Measurements from ENCODE around the gene ZCCHC17. TPM values are rescaled to one million over a fixed set of nuclear protein-coding genes. Genes with fewer than 3 reads are reported as not detected.

The ZCCHC17 gene
- total RNA-seq, 1 experiment from 2014 or later = 29.3 TPM

DNA sequence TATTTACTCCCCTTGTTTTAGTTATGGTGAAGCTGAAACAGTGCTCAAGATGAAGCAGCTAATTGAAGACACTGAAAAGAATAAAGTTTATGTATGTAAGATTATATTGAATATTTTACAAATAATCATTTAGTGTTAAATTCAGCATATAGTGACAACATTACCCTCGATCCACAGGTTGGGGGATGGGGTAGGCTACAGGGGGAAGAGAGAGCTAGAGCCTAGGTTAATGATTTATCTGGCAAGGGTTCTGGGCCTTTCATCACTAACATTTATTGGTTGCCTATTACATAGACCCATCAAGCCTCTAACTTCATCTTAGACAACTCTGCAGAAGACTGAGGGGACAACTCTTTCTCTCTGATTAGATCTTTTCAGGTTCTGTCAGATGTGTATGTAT lies 21.3 kb downstream of the ZCCHC17 start:
- no peaks in the 10 kb centered on the region for H3K4me1 Mint-ChIP-seq (ENCODE audit: insufficient read depth, unreplicated experiment)
- no peaks in the 10 kb centered on the region for H3K9me3 Mint-ChIP-seq (ENCODE audit: unreplicated experiment)
- H3K27me3 Mint-ChIP-seq (ENCODE audit: insufficient read depth, unreplicated experiment) = no peaks in the 10 kb centered on the region
- no peak overlapping the region for H3K27ac Mint-ChIP-seq (ENCODE audit: low read depth, unreplicated experiment)
- ChIA-PET CTCF (interaction anchor here (0.6 to 2.4 kb wide), 5 partner anchors 18 to 536 kb away, joined by 3 to 6 read pairs (median 3); no protein-coding TSS in a partner anchor), POLR2A (interaction anchor here (0.6 to 2.0 kb wide), 3 partner anchors 8 to 156 kb away, joined by 3 to 5 read pairs (median 4); no protein-coding TSS in a partner anchor)
- TF ChIP-seq, protein P1, sequence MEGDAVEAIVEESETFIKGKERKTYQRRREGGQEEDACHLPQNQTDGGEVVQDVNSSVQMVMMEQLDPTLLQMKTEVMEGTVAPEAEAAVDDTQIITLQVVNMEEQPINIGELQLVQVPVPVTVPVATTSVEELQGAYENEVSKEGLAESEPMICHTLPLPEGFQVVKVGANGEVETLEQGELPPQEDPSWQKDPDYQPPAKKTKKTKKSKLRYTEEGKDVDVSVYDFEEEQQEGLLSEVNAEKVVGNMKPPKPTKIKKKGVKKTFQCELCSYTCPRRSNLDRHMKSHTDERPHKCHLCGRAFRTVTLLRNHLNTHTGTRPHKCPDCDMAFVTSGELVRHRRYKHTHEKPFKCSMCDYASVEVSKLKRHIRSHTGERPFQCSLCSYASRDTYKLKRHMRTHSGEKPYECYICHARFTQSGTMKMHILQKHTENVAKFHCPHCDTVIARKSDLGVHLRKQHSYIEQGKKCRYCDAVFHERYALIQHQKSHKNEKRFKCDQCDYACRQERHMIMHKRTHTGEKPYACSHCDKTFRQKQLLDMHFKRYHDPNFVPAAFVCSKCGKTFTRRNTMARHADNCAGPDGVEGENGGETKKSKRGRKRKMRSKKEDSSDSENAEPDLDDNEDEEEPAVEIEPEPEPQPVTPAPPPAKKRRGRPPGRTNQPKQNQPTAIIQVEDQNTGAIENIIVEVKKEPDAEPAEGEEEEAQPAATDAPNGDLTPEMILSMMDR (IDR thresholded peaks at IDR 0.05; ENCODE audit: unreplicated experiment) = no peak
- peaks cover 63% of the 10 kb centered on the region for H3K36me3 Mint-ChIP-seq (ENCODE audit: insufficient read depth, unreplicated experiment)
- no peak for DNase-seq (ENCODE audit: unreplicated experiment)
- BruUV-seq (replicated peaks) = no TSS peak
- intact Hi-C loops (cut with micrococcal nuclease) = no loop called here
- no peak overlapping the region for H3K4me3 Mint-ChIP-seq (ENCODE audit: unreplicated experiment)

DNA sequence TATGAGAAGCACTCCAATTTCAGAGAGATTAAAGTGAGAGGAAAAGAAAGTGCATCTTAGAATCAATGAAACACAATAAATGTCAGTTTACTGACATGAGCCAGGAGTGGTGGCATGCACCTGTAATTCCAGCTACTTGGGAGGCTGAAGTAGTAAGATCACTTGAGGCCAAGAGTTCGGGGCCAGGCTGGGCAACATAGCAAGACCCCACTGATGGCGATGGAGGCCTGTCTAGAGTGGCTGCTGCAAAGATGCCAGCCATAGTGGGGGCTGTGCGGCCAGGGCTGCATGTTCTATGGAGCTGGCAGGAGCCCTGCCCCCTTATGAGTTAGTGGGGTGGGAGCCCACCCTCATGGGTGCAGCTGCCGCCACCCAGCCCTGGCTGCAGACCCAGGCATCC lies 27.3 kb downstream of the ZCCHC17 start:
- no peaks in the 10 kb centered on the region for H3K9me3 Mint-ChIP-seq (ENCODE audit: unreplicated experiment)
- TF ChIP-seq, protein P1 (IDR thresholded peaks at IDR 0.05; ENCODE audit: unreplicated experiment) = no peak
- CTCF ChIA-PET = no interaction called here
- H3K4me1 Mint-ChIP-seq (ENCODE audit: insufficient read depth, unreplicated experiment) = peaks cover 12% of the 10 kb centered on the region
- no peaks in the 10 kb centered on the region for H3K27me3 Mint-ChIP-seq (ENCODE audit: insufficient read depth, unreplicated experiment)
- no peak overlapping the region for H3K27ac Mint-ChIP-seq (ENCODE audit: low read depth, unreplicated experiment)
- no peak for DNase-seq (ENCODE audit: unreplicated experiment)
- no peak overlapping the region for H3K4me3 Mint-ChIP-seq (ENCODE audit: unreplicated experiment)
- POLR2A ChIA-PET = no interaction called here
- no TSS peak for BruUV-seq (replicated peaks)
- H3K36me3 Mint-ChIP-seq (ENCODE audit: insufficient read depth, unreplicated experiment) = peaks cover 23% of the 10 kb centered on the region
- intact Hi-C loops (cut with micrococcal nuclease) = no loop called here

DNA sequence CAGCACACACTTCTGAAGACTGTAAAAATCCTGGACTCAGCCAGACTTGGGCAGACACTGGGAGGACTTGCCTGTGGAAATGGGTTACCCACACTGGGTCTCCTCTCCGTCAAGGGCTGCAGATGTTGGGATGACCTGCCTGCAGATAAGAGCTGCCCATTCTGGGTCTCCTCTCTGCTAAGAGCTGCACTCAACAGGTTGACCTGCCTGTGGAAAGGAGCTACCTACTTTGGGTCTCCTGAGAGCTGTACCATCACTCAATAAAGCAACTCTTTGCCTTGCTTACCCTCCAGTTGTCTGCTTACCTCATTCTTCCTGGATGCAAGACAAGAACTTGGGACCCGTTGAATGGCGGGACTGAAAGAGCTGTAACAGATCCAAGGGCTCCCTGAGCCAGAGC lies 28.2 kb downstream of the ZCCHC17 start:
- intact Hi-C loops (cut with micrococcal nuclease) = no loop called here
- no peak overlapping the region for H3K27ac Mint-ChIP-seq (ENCODE audit: low read depth, unreplicated experiment)
- H3K36me3 Mint-ChIP-seq (ENCODE audit: insufficient read depth, unreplicated experiment) = peaks cover 19% of the 10 kb centered on the region
- H3K4me3 Mint-ChIP-seq (ENCODE audit: unreplicated experiment) = no peak overlapping the region
- no TSS peak for BruUV-seq (replicated peaks)
- POLR2A ChIA-PET = no interaction called here
- TF ChIP-seq, protein P1 (IDR thresholded peaks at IDR 0.05; ENCODE audit: unreplicated experiment) = no peak
- no peak for DNase-seq (ENCODE audit: unreplicated experiment)
- CTCF ChIA-PET = interaction anchor here (1.7 to 2.6 kb wide), 2 partner anchors 11 to 141 kb away, joined by 6 to 13 read pairs; no protein-coding TSS in a partner anchor
- no peaks in the 10 kb centered on the region for H3K27me3 Mint-ChIP-seq (ENCODE audit: insufficient read depth, unreplicated experiment)
- H3K4me1 Mint-ChIP-seq (ENCODE audit: insufficient read depth, unreplicated experiment) = peaks cover 12% of the 10 kb centered on the region
- H3K9me3 Mint-ChIP-seq (ENCODE audit: unreplicated experiment) = no peaks in the 10 kb centered on the region

DNA sequence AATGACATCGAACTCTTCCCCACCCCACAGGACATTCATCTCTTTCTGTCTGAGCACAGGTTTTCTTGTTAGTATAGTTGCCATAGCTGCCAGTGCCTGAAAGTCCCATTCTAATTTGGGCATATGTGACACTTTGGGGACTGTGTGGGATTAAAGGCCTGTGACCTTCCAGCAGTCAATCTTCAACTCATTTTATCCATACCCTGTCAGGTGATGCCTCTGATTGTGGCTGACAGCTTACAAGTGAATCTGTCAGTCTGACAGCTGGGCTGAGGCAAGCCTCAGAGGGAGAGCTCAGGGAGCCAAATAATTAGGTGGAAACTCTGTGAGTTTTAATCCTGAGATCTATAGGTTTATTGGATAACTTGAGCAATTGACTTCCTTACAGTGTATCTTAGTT lies 29.6 kb downstream of the ZCCHC17 start:
- Mint-ChIP-seq H3K27ac (ENCODE audit: low read depth, unreplicated experiment) (peak overlapping the region; percentile 57), H3K36me3 (ENCODE audit: insufficient read depth, unreplicated experiment) (peaks cover 13% of the 10 kb centered on the region), H3K4me1 (ENCODE audit: insufficient read depth, unreplicated experiment) (peaks cover 12% of the 10 kb centered on the region), H3K27me3 (ENCODE audit: insufficient read depth, unreplicated experiment) (no peaks in the 10 kb centered on the region), H3K4me3 (ENCODE audit: unreplicated experiment) (no peak overlapping the region), H3K9me3 (ENCODE audit: unreplicated experiment) (no peaks in the 10 kb centered on the region)
- no TSS peak for BruUV-seq (replicated peaks)
- ChIA-PET POLR2A (interaction anchor here (1.0 to 1.4 kb wide), 4 partner anchors 9 to 30 kb away, joined by 3 to 5 read pairs (median 4); partner anchors contain the start of genes SNRNP40 and ZCCHC17), CTCF (interaction anchor here (1.0 to 2.6 kb wide), 4 partner anchors 9 to 164 kb away, joined by 3 to 13 read pairs (median 5); no protein-coding TSS in a partner anchor)
- TF ChIP-seq, protein P1 (IDR thresholded peaks at IDR 0.05; ENCODE audit: unreplicated experiment) = no peak
- DNase-seq (ENCODE audit: unreplicated experiment) = no peak
- intact Hi-C loops (cut with micrococcal nuclease) = no loop called here
